Muscle layer of colon (tissue), 2 donors: ENCODE measurements around the gene OR13C2.

ENCODE experiments used
- H3K27ac ChIP-seq: one replicate; pipeline ENCODE4 v1.7.0; 2013; ENCODE audit warnings: low read depth, mild to moderate bottlenecking, low read length, moderate library complexity
- H3K27me3 ChIP-seq, 2 donors: one replicate each; pipeline ENCODE4 v1.7.0; 2013; ENCODE audit warnings: low read length in 2 of 2, mild to moderate bottlenecking in 2 of 2; ENCODE audit not compliant: insufficient read depth in 2 of 2, control insufficient read depth in 1 of 2
- H3K36me3 ChIP-seq: one replicate; pipeline ENCODE4 v1.7.0; 2013; ENCODE audit warnings: mild to moderate bottlenecking, low read length; ENCODE audit not compliant: insufficient read depth
- H3K4me1 ChIP-seq: one replicate; pipeline ENCODE4 v1.7.0; 2013; ENCODE audit warnings: mild to moderate bottlenecking, low read length; ENCODE audit not compliant: insufficient read depth
- H3K4me3 ChIP-seq, 2 donors: one replicate each; pipeline ENCODE4 v1.7.0; 2013; ENCODE audit warnings: low read length in 2 of 2, low read depth in 1 of 2, mild to moderate bottlenecking in 1 of 2, moderate library complexity in 1 of 2
- H3K9ac ChIP-seq: one replicate; pipeline ENCODE4 v1.7.0; 2013; ENCODE audit warnings: low read length
- H3K9me3 ChIP-seq: one replicate; pipeline ENCODE4 v1.7.0; 2013; ENCODE audit warnings: mild to moderate bottlenecking, low read length
- donor health status: abdominal sarcoma.
- donor health status: Adenocarcinoma of cecum.

Gene OR13C2

GRCh38 chr9:104589626-104590025 lies 15.8 kb downstream of the OR13C2 start:
- no peaks in the 10 kb centered on the region for H3K9me3 ChIP-seq
- H3K27ac ChIP-seq: no peak overlapping the region
- no peak overlapping the region for H3K9ac ChIP-seq
- H3K4me3 ChIP-seq: no peak overlapping the region
- H3K36me3 ChIP-seq: no peaks in the 10 kb centered on the region
- H3K27me3 ChIP-seq: no peaks in the 10 kb centered on the region
- H3K4me1 ChIP-seq: no peaks in the 10 kb centered on the region

GRCh38 chr9:104586496-104587180 lies 18.8 kb downstream of the OR13C2 start:
- H3K4me1 ChIP-seq: no peaks in the 10 kb centered on the region
- no peak overlapping the region for H3K9ac ChIP-seq
- H3K36me3 ChIP-seq: no peaks in the 10 kb centered on the region
- no peaks in the 10 kb centered on the region for H3K27me3 ChIP-seq
- no peak overlapping the region for H3K4me3 ChIP-seq
- no peak overlapping the region for H3K27ac ChIP-seq
- no peaks in the 10 kb centered on the region for H3K9me3 ChIP-seq

GRCh38 chr9:104580562-104580961 lies 24.9 kb downstream of the OR13C2 start:
- Histone ChIP-seq H3K27ac (no peak overlapping the region), H3K4me1 (no peaks in the 10 kb centered on the region), H3K9ac (no peak overlapping the region), H3K27me3 (no peaks in the 10 kb centered on the region), H3K36me3 (no peaks in the 10 kb centered on the region), H3K4me3 (no peak overlapping the region), H3K9me3 (no peaks in the 10 kb centered on the region)

- H3K27ac ChIP-seq: no peak overlapping the region
These were observed 28.2 kb downstream of the OR13C2 start for GRCh38 chr9:104577263-104577662.

GRCh38 chr9:104575456-104575855 lies 30.0 kb downstream of the OR13C2 start:
- H3K4me1 ChIP-seq: no peaks in the 10 kb centered on the region
- no peak overlapping the region for H3K27ac ChIP-seq
- no peaks in the 10 kb centered on the region for H3K36me3 ChIP-seq
- H3K9ac ChIP-seq: no peak overlapping the region
- no peaks in the 10 kb centered on the region for H3K27me3 ChIP-seq
- no peaks in the 10 kb centered on the region for H3K9me3 ChIP-seq
- H3K4me3 ChIP-seq: no peak overlapping the region

More at GRCh38 chr9:104577263-104577662, 28.2 kb downstream of the OR13C2 start:
- H3K9ac ChIP-seq: no peak overlapping the region
- no peaks in the 10 kb centered on the region for H3K27me3 ChIP-seq
- H3K4me3 ChIP-seq: no peak overlapping the region
- no peaks in the 10 kb centered on the region for H3K9me3 ChIP-seq
- H3K36me3 ChIP-seq: no peaks in the 10 kb centered on the region
- no peaks in the 10 kb centered on the region for H3K4me1 ChIP-seq

GRCh38 chr9:104572612-104573011 lies 32.8 kb downstream of the OR13C2 start:
- Histone ChIP-seq H3K9ac (no peak overlapping the region), H3K36me3 (no peaks in the 10 kb centered on the region), H3K27me3 (no peaks in the 10 kb centered on the region), H3K4me1 (no peaks in the 10 kb centered on the region), H3K4me3 (no peak overlapping the region), H3K27ac (no peak overlapping the region), H3K9me3 (no peaks in the 10 kb centered on the region)

- Histone ChIP-seq H3K27me3 (no peaks in the 10 kb centered on the region), H3K27ac (no peak within 1 kb of the TSS), H3K4me3 (no peak within 1 kb of the TSS), H3K36me3 (no peaks in the 10 kb centered on the region), H3K9me3 (no peaks in the 10 kb centered on the region), H3K9ac (no peak within 1 kb of the TSS), H3K4me1 (no peaks in the 10 kb centered on the region)
These were observed 36.6 kb downstream of the OR13C2 start, which contains the start of gene OR13C8 for GRCh38 chr9:104568868-104569267. Gene OR13C8 (plus strand): TSS chr9:104569168. CDS start chr9:104569168, 0 bp downstream.

- Histone ChIP-seq H3K27me3 (no peaks in the 10 kb centered on the region), H3K36me3 (no peaks in the 10 kb centered on the region), H3K4me3 (no peak overlapping the region), H3K9me3 (no peaks in the 10 kb centered on the region), H3K4me1 (no peaks in the 10 kb centered on the region), H3K9ac (no peak overlapping the region), H3K27ac (no peak overlapping the region)
These were observed 41.1 kb downstream of the OR13C2 start for GRCh38 chr9:104564358-104564757.

- H3K9ac ChIP-seq: no peak overlapping the region
- no peaks in the 10 kb centered on the region for H3K27me3 ChIP-seq
- H3K9me3 ChIP-seq: no peaks in the 10 kb centered on the region
- no peak overlapping the region for H3K4me3 ChIP-seq
- H3K27ac ChIP-seq: no peak overlapping the region
- no peaks in the 10 kb centered on the region for H3K36me3 ChIP-seq
- no peaks in the 10 kb centered on the region for H3K4me1 ChIP-seq
These were observed 48.4 kb downstream of the OR13C2 start for GRCh38 chr9:104556830-104557634.

- H3K4me1 ChIP-seq: no peaks in the 10 kb centered on the region
These were observed 49.9 kb downstream of the OR13C2 start for GRCh38 chr9:104555521-104555920.

More at GRCh38 chr9:104555521-104555920, 49.9 kb downstream of the OR13C2 start:
- Histone ChIP-seq H3K27ac (no peak overlapping the region), H3K27me3 (no peaks in the 10 kb centered on the region), H3K4me3 (no peak overlapping the region), H3K9me3 (no peaks in the 10 kb centered on the region), H3K36me3 (no peaks in the 10 kb centered on the region), H3K9ac (no peak overlapping the region)
